ENCODE data around the gene CHM. TPM values are rescaled to one million over a fixed set of nuclear protein-coding genes. Genes with fewer than 3 reads are reported as not detected.

CHM gene
- total RNA-seq, 1 experiment from 2014 or later = 28.9 TPM

GRCh38 chrX:85828771-85829170, 218.6 kb downstream of the CHM start:
- H3K4me3 ChIP-seq (ENCODE audit: low read depth in 2 of 2, low read length in 2 of 2) = no peak overlapping the region
- ChIA-PET CTCF (no interaction called here), POLR2A (no interaction called here)
- intact Hi-C loops (cut with micrococcal nuclease; ENCODE audit: unreplicated experiment) (no loop called here), in situ Hi-C loops (cut with HindIII; ENCODE audit: low pct_unique_long_range_greater_than_20kb, low sequenced_read_pairs) (no loop called here)
- TF ChIP-seq TCF7L2 (IDR thresholded peaks at IDR 0.05; ENCODE audit: low read depth, low read length) = no peak
- TF ChIP-seq REST (IDR thresholded peaks at IDR 0.05; ENCODE audit: insufficient read depth in 1 of 2, low read depth in 2 of 2, low read length in 1 of 2) = no peak
- TF ChIP-seq SIN3A (IDR thresholded peaks at IDR 0.05; ENCODE audit: borderline replicate concordance, insufficient read depth, low read depth, low read length) = no peak
- no peak for TF ChIP-seq POLR2AphosphoS5 (IDR thresholded peaks at IDR 0.05; ENCODE audit: low read depth, low read length)
- TF ChIP-seq CTCF (IDR thresholded peaks at IDR 0.05) = no peak
- H3K9me3 ChIP-seq (ENCODE audit: control insufficient read depth, insufficient read depth, low read depth, low read length) = no peaks in the 10 kb centered on the region
- no TSS peak for BruUV-seq (replicated peaks)
- H3K27me3 ChIP-seq (ENCODE audit: control insufficient read depth, insufficient read depth, low read length) = no peaks in the 10 kb centered on the region
- H3K27ac ChIP-seq (ENCODE audit: low read length) = no peak overlapping the region
- no peaks in the 10 kb centered on the region for H3K36me3 ChIP-seq (ENCODE audit: control insufficient read depth, insufficient read depth, low read length)
- DNase-seq (ENCODE audit: low read depth, low spot score) (no peak), ATAC-seq (no peak)
- no peaks in the 10 kb centered on the region for H3K4me1 ChIP-seq (ENCODE audit: control insufficient read depth, insufficient read depth, low read length)

- intact Hi-C loops (cut with micrococcal nuclease; ENCODE audit: unreplicated experiment) (no loop called here), in situ Hi-C loops (cut with HindIII; ENCODE audit: low pct_unique_long_range_greater_than_20kb, low sequenced_read_pairs) (no loop called here)
- no TSS peak for BruUV-seq (replicated peaks)
- ATAC-seq (no peak), DNase-seq (ENCODE audit: low read depth, low spot score) (no peak)
- Histone ChIP-seq H3K27me3 (ENCODE audit: control insufficient read depth, insufficient read depth, low read length) (no peaks in the 10 kb centered on the region), H3K4me1 (ENCODE audit: control insufficient read depth, insufficient read depth, low read length) (no peaks in the 10 kb centered on the region), H3K27ac (ENCODE audit: low read length) (no peak overlapping the region), H3K4me3 (ENCODE audit: low read depth in 2 of 2, low read length in 2 of 2) (no peak overlapping the region), H3K36me3 (ENCODE audit: control insufficient read depth, insufficient read depth, low read length) (no peaks in the 10 kb centered on the region), H3K9me3 (ENCODE audit: control insufficient read depth, insufficient read depth, low read depth, low read length) (no peaks in the 10 kb centered on the region)
- POLR2A ChIA-PET = no interaction called here
- TF ChIP-seq TCF7L2 (IDR thresholded peaks at IDR 0.05; ENCODE audit: low read depth, low read length) (no peak), SIN3A (IDR thresholded peaks at IDR 0.05; ENCODE audit: borderline replicate concordance, insufficient read depth, low read depth, low read length) (no peak), CTCF (IDR thresholded peaks at IDR 0.05) (no peak), REST (IDR thresholded peaks at IDR 0.05; ENCODE audit: insufficient read depth in 1 of 2, low read depth in 2 of 2, low read length in 1 of 2) (no peak), POLR2AphosphoS5 (IDR thresholded peaks at IDR 0.05; ENCODE audit: low read depth, low read length) (no peak)
- CTCF ChIA-PET = no interaction called here
Measured at GRCh38 chrX:85815203-85815751, 232.1 kb downstream of the CHM start.

All from Panc1 (cell line).